GM18502 (cell line): ENCODE measurements around the gene CASQ2.

Experiments used
- ATAC-seq: cut with Tn5 transposase; IDR thresholded peaks from one replicate; pipeline ENCODE4 v1.9.1; 2021; ENCODE audit warnings: mild to moderate bottlenecking; ENCODE audit not compliant: unreplicated experiment, poor library complexity

CASQ2 gene

GRCh38 chr1:115705085-115705951 lies 63.2 kb downstream of the CASQ2 start:
- ATAC-seq = no peak

GRCh38 chr1:115702959-115703358 lies 65.6 kb downstream of the CASQ2 start:
- no peak for ATAC-seq

- ATAC-seq = no peak
Observed at GRCh38 chr1:115701090-115701489, 67.4 kb downstream of the CASQ2 start.

GRCh38 chr1:115697619-115698018 lies 70.9 kb downstream of the CASQ2 start:
- no peak for ATAC-seq

DNA sequence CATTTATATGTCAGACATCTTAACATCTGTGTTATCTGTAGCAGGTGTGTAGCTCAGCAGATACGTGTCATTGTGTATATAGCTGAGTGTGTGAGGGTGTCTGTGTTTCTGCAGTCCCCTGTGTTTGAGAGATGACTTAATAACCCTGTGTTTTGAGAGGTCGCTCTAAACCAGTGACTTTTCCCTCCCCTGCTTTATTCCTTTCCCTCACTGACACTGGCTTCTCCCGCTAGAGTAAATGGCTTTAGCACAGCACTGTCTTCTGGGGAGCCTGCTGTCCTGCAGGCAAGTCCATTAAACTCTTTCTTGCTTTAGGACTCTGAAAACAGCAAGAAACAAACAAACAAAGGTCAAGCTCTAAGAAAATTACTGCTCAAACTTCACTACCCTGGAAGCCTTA lies 73.7 kb downstream of the CASQ2 start:
- no peak for ATAC-seq

DNA sequence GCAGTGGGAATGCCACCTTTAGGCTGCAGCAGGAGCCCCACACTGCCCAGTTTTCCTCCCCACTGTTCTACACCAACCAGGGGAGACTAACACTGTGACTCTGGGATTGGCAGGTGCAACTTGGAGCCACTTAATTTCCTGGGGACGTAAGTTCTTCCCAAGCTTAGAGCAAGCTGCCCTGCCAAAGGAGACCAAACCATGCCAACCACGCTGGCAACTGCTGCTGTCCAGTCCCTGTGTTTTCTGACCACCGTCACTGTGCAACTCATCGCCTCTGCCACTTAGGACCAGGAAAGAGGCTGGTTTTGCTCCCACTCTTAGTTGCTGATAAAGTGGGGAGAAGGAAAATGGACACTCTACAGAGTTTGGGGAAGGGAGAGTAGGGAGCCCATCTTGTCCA lies 76.3 kb downstream of the CASQ2 start:
- no peak for ATAC-seq

DNA sequence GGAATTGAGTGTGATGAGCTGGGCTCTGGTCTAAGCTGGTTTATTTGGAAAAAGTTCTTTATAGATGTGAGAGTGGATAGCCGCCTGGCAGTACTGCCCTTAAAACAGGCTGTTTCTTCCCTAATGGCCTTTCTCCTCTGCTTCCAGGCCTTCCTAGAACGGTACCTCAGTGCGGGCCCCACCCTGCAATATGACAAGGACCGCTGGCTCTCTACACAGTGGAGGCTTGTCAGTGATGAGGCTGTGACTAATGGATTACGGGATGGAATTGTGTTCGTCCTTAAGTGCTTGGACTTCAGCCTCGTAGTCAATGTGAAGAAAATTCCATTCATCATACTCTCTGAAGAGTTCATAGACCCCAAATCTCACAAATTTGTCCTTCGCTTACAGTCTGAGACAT lies 77.5 kb downstream of the CASQ2 start:
- ATAC-seq = no peak

DNA sequence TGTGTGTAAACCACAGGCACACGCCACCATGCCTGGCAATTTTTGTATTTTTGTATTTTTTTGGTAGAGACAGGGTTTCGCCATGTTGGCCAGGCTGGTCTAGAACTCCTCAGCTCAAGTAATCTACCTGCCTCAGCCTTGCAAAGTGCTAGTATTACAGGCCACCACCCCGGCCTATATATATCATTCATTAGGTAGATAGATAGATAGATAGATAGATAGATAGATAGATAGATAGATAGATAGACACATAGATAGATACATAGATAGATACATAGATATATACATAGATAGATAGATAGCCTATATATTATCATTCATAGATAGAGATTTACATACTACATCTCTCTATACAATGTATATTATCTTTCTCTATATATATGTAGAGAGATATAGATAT lies 80.8 kb downstream of the CASQ2 start:
- ATAC-seq = no peak

DNA sequence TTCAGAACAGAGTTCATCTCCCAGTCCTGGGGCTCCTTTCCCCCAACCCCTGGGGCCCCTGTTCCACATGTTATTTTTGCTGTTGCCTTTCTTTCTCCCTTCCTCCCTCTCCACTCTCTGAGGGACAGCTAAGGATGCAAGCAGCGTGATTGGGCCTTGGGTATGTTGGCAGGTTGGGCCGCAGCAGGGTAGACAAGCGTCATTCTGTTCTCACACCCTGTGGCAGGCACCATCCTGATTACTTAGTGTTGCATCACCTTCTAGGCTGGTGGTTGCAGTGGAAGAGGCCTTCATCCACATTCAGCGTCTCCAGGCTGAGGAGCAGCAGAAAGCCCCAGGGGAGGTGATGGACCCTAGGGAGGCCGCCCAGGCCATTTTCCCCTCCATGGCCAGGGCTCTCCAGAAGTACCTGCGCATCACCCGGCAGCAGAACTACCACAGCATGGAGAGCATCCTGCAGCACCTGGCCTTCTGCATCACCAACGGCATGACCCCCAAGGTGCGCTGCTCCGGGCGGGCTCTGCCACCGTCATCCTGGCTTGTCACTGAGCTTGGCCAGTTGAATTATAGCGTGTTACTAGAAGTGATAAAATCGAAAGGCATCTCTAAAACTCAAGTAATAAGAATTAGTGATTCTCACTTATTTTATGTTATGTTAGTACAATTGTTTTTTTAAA lies 83.3 kb downstream of the CASQ2 start:
- ATAC-seq = no peak

DNA sequence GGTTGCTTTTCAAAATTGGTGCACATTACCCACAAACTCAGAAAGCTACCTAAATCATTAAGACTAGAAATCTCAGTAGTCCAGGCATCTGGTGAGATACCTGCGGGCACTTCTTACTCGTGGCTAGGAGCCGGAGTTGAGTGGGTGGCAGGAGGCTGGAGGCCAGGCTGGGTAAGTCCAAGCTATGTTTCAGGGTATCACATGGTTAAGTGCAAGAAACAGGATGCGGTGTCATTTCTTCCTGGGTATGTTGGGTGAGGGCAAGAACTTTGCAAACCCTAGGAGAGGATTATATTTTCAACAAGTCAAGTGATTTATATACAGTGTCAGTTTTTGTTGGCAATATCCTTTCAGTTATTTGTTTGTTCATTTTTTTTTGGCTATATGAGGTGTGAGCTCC lies 85.7 kb downstream of the CASQ2 start:
- no peak for ATAC-seq

GRCh38 chr1:115680730-115681111 lies 87.8 kb downstream of the CASQ2 start:
- ATAC-seq = no peak

- no peak for ATAC-seq
Observed at GRCh38 chr1:115679141-115679611, 89.3 kb downstream of the CASQ2 start.

GRCh38 chr1:115678141-115678540 lies 90.4 kb downstream of the CASQ2 start:
- no peak for ATAC-seq

DNA sequence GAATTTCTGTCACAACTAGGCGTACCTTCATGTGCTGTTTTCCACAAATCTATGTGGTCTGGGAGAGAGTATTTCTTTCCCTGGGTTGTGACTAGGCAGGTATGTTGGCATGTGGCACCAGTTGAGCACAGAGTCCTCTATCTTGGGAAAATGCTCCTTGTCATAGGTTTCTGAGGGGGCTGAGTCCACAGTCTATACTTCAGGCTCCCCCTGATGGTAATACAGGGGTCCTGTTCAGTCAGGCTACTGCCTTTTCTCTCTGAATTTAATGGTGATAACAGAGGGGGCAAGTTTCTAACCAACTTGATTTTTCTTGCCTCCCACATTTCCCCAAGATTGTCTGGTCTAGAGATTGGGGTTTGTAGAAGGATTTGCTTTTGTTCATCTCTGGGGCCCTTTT lies 90.9 kb downstream of the CASQ2 start:
- ATAC-seq = no peak

DNA sequence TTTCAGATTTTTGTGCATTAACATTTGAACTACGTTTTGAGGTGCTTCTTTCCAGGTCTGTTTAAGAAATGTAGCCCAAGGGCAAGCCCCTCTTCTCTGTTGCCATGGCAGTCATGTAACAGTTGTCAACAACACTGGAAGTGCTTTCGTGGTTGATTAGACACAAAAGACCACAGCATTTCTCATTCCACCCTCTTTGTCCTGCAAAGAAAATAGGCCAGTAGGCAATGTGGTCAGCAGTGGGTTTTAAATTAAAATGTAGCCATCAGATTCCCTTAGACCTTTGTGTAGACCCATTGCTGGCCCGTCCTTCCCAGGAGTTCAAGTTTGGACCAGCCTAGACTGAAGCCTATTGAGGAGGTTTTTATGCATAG lies 91.3 kb downstream of the CASQ2 start:
- ATAC-seq = no peak

DNA sequence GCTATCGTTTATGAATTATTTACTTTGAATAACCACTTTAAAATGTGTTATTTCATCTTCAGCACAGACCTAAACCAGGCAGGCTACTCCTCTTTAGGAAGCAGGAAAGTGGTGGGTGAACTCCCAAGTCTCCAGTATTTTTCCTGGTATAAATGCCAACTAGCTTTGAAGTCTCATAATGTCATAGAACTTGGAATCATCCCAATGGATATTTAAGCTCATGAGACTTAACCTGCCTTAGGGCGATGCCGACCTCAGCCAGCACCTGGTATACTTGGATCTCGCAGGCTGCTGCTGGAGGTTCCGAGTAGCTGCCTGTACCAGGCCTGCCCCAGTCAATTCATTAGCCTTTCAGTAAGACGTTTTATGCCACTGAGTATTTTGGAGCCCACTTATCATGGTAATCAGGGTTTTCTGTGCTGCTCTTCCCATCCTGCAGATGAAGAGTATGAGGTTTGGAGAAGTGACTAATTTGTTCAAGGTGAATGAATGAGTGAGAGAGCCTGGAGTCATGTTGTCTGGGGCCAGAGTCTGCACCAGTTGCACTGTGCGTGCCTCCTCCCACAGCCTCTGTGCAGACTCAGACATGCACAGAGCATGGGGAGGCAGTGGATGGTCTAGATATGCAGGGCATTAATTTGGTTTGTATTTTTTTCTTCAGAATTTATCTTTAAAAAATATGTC lies 91.9 kb downstream of the CASQ2 start:
- no peak for ATAC-seq

DNA sequence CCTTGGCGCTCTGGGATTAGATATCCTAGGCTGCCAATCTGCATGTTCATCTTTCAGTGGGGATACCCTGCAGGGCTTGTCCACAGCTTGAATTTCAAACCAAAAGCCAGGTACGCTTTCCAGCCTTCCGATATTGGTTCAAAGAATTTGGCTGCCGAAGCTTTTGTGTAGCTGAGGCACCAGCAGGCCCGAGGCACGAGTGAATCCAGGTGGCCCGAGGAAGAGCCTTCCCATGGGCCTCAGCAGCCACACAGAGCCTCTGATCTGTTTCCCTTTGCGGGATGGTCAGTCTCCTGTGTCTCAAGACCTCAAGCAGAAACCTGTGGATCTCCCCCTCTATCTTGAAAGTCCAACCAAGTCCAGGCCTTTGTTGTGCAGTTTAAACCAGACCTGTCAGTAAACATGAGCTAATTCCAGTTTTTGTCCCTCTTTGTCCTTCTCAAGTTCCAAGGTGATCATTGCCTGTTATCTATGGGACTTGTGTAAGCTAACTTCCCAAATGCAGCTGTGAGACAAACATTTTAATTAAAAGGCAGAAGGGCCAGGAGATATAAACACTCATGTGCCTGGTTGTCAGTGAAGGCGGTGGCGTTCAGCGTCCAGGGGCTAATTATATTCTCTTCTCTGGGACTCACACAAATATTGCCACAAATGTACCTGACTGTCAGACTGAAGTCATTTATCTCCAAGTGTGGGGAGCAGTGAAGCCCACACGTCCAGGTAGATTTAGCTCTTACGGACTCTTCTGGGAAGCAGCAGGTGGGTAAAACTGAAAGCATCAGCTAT lies 96.1 kb downstream of the CASQ2 start:
- no peak for ATAC-seq

- ATAC-seq = no peak
Observed at GRCh38 chr1:115671176-115671934, 97.2 kb downstream of the CASQ2 start.

DNA sequence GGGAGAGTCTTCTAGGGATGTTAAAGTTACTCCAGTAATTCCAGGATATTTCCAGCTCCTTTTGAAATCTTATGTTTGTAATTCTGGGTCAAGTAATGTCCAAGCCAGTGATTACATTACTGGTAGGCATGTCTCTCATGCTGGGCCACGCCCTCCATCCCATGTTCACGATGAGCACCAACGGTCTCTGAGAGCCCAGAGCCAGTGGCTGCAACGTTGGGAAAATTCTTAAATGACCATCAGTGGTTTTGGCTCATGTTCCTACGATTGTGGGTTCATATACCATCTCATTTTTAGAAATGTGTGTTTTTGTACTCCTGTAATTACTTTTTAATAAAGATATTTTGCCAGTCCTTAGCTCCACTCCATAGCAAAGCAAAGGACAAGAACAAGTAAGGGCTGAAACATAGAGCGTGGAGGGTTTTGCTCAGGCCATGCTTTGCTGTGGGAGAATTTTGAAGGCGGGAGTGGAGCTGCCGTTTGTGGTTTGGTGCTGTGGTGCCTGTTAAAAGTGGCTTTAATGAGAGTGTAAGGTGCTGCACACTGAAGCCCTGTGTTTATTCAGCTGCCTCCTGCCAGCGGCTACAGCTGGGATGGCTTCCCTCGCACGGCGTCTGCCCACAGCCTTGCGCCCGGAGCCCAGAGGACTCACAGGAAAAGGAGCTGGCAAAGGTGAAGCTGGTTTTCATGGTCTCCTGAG lies 97.9 kb downstream of the CASQ2 start:
- no peak for ATAC-seq
